ENCODE measurements around the gene MYL11. TPM values are rescaled to one million over a fixed set of nuclear protein-coding genes. Genes with fewer than 3 reads are reported as not detected.

MYL11 gene
- total RNA-seq, 1 donor, result not detected

DNA sequence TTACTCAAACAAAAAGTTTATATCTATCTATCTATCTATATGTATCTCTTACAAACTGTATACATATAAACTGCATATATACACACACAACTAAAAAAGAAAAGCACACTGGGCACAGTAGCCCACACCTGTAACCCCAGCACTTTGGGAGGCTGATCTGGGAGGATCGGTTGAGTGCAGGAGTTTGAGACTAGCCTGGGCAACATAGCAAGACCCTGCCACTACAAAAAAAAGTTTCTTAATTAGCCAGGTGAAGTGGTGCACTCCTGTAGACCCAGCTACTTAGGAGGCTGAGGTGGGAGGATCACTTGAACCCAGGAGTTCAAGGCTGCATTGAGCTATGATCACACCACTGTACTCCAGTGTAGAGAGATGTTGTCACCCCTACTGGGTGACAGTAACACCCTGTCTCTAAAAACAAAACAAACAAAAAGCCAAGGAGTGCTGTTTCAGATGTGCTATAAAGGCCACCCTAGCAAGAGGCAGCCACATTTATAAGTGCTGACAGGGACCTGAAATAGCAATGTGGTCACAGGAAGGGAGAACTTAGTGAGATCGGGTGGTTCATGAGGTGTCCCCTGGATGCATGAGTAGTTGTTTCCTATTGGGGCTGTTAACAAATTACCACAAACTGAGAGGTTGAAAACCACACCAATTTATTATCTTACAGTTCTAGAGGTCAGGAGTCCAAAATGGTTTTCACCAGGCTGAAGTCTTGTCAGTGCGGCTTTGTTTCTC lies 24.3 kb upstream of the MYL11 start:
- Histone ChIP-seq H3K4me3 (ENCODE audit: insufficient read depth, low read length) (no peak overlapping the region), H3K36me3 (ENCODE audit: insufficient read depth, low read length) (peaks cover 30% of the 10 kb centered on the region), H3K27ac (ENCODE audit: low read depth, low read length) (no peak overlapping the region), H3K4me1 (ENCODE audit: insufficient read depth, low read length) (peaks cover 20% of the 10 kb centered on the region), H3K79me2 (ENCODE audit: insufficient read depth, low read length) (peaks cover 28% of the 10 kb centered on the region), H3K9me3 (ENCODE audit: low read depth, low read length) (no peaks in the 10 kb centered on the region), H3K4me2 (ENCODE audit: insufficient read depth, low read length) (no peak overlapping the region), H3K27me3 (ENCODE audit: insufficient read depth, low read length) (no peaks in the 10 kb centered on the region), H2AFZ (ENCODE audit: low read length) (no peak overlapping the region), H4K20me1 (ENCODE audit: insufficient read depth, low read length) (peaks cover 12% of the 10 kb centered on the region)
- TF ChIP-seq, protein P1, sequence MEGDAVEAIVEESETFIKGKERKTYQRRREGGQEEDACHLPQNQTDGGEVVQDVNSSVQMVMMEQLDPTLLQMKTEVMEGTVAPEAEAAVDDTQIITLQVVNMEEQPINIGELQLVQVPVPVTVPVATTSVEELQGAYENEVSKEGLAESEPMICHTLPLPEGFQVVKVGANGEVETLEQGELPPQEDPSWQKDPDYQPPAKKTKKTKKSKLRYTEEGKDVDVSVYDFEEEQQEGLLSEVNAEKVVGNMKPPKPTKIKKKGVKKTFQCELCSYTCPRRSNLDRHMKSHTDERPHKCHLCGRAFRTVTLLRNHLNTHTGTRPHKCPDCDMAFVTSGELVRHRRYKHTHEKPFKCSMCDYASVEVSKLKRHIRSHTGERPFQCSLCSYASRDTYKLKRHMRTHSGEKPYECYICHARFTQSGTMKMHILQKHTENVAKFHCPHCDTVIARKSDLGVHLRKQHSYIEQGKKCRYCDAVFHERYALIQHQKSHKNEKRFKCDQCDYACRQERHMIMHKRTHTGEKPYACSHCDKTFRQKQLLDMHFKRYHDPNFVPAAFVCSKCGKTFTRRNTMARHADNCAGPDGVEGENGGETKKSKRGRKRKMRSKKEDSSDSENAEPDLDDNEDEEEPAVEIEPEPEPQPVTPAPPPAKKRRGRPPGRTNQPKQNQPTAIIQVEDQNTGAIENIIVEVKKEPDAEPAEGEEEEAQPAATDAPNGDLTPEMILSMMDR (IDR thresholded peaks at IDR 0.05; ENCODE audit: extremely low read depth, low read depth, low read length), result no peak
- DNase-seq (ENCODE audit: insufficient read length, low spot score, missing footprints), result peak; percentile 43

DNA sequence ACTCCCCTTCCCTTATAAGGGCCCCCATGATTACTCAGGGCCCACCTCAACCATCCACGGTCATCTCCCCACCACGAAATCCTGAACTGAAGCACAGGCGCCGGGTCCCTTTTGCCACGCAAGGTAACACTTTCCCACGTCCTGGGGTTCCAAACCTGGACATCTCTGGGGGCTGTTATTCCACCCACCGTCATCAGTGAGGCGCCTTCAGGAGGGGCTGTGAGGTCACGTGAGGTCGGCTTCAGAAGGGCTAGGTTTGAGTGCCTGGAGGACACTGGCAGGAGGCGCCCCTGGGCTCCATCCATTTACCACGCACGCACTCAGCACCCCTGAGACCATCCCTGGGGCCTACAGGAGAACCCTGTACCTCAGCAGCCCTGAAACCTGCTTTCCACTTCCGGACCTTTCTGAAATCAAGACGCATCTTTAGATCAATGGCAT lies 23.6 kb upstream of the MYL11 start:
- TF ChIP-seq, protein P1 (IDR thresholded peaks at IDR 0.05; ENCODE audit: extremely low read depth, low read depth, low read length), result no peak
- Histone ChIP-seq H3K36me3 (ENCODE audit: insufficient read depth, low read length) (peaks cover 30% of the 10 kb centered on the region), H3K27ac (ENCODE audit: low read depth, low read length) (peak overlapping the region; percentile 80), H3K9me3 (ENCODE audit: low read depth, low read length) (no peaks in the 10 kb centered on the region), H3K27me3 (ENCODE audit: insufficient read depth, low read length) (no peaks in the 10 kb centered on the region), H2AFZ (ENCODE audit: low read length) (no peak overlapping the region), H3K4me2 (ENCODE audit: insufficient read depth, low read length) (no peak overlapping the region), H3K4me3 (ENCODE audit: insufficient read depth, low read length) (no peak overlapping the region), H3K4me1 (ENCODE audit: insufficient read depth, low read length) (peaks cover 27% of the 10 kb centered on the region), H3K79me2 (ENCODE audit: insufficient read depth, low read length) (peaks cover 35% of the 10 kb centered on the region), H4K20me1 (ENCODE audit: insufficient read depth, low read length) (peaks cover 12% of the 10 kb centered on the region)
- peak; percentile 30 for DNase-seq (ENCODE audit: insufficient read length, low spot score, missing footprints)

DNA sequence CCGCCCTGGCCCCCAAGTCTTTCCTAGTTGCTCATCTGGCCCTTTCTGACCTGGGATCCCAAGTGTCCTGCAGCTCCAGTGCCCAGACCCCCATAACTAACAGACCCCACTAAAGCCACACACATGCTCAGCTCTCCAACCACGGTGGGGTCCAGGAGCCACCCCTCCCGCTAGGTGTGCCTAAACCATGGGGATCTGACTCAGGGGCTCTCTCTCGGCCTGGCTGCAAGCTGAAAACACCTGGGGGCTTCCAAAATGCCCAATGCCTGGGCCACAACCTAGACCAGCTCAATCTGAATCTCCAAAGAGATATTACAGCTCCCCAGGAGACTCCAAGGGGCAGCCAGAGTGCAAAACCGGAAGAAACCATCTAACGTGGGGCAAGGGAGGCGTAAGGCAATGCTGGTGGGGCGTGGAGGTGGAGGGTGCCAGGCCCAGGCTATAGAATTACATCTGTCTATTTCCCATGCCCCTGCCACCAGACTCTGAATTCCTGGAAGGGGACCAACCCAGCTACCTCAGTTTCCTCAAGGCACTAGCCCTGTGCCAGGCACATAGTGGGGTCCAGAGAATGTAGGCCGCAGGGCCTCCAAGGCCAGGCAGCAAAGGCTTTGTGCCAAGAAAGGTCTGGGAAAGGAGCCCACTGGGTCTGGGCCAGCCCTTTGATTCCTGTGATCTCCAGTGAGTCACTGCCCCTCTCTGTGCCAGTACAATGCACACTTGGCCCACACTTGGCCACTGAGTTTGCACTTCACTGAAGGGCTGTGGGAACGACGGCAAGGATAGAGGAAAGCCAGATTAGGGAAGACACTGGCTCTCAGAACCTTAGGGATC lies 22.8 kb upstream of the MYL11 start:
- H2AFZ ChIP-seq (ENCODE audit: low read length), result no peak overlapping the region
- no peaks in the 10 kb centered on the region for H3K9me3 ChIP-seq (ENCODE audit: low read depth, low read length)
- H3K36me3 ChIP-seq (ENCODE audit: insufficient read depth, low read length), result peaks cover 38% of the 10 kb centered on the region
- H3K27ac ChIP-seq (ENCODE audit: low read depth, low read length), result peak overlapping the region; percentile 80
- TF ChIP-seq, protein P1 (IDR thresholded peaks at IDR 0.05; ENCODE audit: extremely low read depth, low read depth, low read length), result no peak
- peak; percentile 96 for DNase-seq (ENCODE audit: insufficient read length, low spot score, missing footprints)
- H3K4me3 ChIP-seq (ENCODE audit: insufficient read depth, low read length), result no peak overlapping the region
- no peak overlapping the region for H3K4me2 ChIP-seq (ENCODE audit: insufficient read depth, low read length)
- no peaks in the 10 kb centered on the region for H3K27me3 ChIP-seq (ENCODE audit: insufficient read depth, low read length)
- peaks cover 12% of the 10 kb centered on the region for H4K20me1 ChIP-seq (ENCODE audit: insufficient read depth, low read length)
- H3K79me2 ChIP-seq (ENCODE audit: insufficient read depth, low read length), result peaks cover 36% of the 10 kb centered on the region
- peaks cover 35% of the 10 kb centered on the region for H3K4me1 ChIP-seq (ENCODE audit: insufficient read depth, low read length)
